HEK293T (cell line): ENCODE results near the gene SCGB3A2.

ENCODE experiments used
- CTCF ChIA-PET: fragments of 350-600 bp; formaldehyde crosslinking; extraction: SDS; loops from one replicate; lab custom pipeline; 2021; ENCODE audit warnings: antibody characterized with exemption, inconsistent platforms; lab: Yijun Ruan, JAX
- POLR2A ChIA-PET: fragments of 350-600 bp; formaldehyde crosslinking; extraction: SDS; loops from one replicate; lab custom pipeline; 2020; ENCODE audit warnings: antibody characterized with exemption, inconsistent platforms; lab: Yijun Ruan, JAX
- DNase-seq: peaks from one replicate; pipeline ENCODE4 v3.0.0; 2012; ENCODE audit warnings: mixed read lengths; ENCODE audit errors: extremely low spot score
- ARNT ChIP-seq: fragments of 450-650 bp; IDR thresholded peaks from 2 replicates; pipeline ENCODE4 v1.6.1; 2017; ENCODE audit warnings: mild to moderate bottlenecking
- BHLHE40 ChIP-seq: fragments of 450-650 bp; IDR thresholded peaks from 2 replicates; pipeline ENCODE4 v1.6.1; 2016; ENCODE audit warnings: mild to moderate bottlenecking, moderate library complexity, borderline replicate concordance
- CTBP1 ChIP-seq: fragments of 450-650 bp; IDR thresholded peaks from 2 replicates; pipeline ENCODE4 v1.6.1; 2016; ENCODE audit warnings: borderline replicate concordance
- ELF4 ChIP-seq: fragments of 450-650 bp; IDR thresholded peaks from 2 replicates; pipeline ENCODE4 v1.6.1; 2017; ENCODE audit warnings: antibody characterized with exemption
- FOXA1 ChIP-seq: fragments of 450-650 bp; IDR thresholded peaks from 2 replicates; pipeline ENCODE4 v1.6.1; 2016; ENCODE audit warnings: mild to moderate bottlenecking
- FOXK2 ChIP-seq: fragments of 450-650 bp; IDR thresholded peaks from 2 replicates; pipeline ENCODE4 v1.6.1; 2016; ENCODE audit warnings: mild to moderate bottlenecking
- FOXM1 ChIP-seq: fragments of 450-650 bp; IDR thresholded peaks from 2 replicates; pipeline ENCODE4 v1.6.1; 2017; ENCODE audit warnings: mild to moderate bottlenecking, borderline replicate concordance
- HDGF ChIP-seq: fragments of 450-650 bp; IDR thresholded peaks from 2 replicates; pipeline ENCODE4 v1.6.1; 2017; ENCODE audit warnings: antibody characterized with exemption, borderline replicate concordance
- L3MBTL2 ChIP-seq: fragments of 450-650 bp; conservative IDR thresholded peaks from 2 replicates; pipeline ENCODE4 v1.6.1; 2016; ENCODE audit warnings: mild to moderate bottlenecking
- LEF1 ChIP-seq: fragments of 450-650 bp; IDR thresholded peaks from 2 replicates; pipeline ENCODE4 v1.6.1; 2017; ENCODE audit warnings: mild to moderate bottlenecking, borderline replicate concordance
- NFRKB ChIP-seq: fragments of 450-650 bp; IDR thresholded peaks from 2 replicates; pipeline ENCODE4 v1.6.1; 2016; ENCODE audit warnings: mild to moderate bottlenecking, moderate library complexity
- SP1 ChIP-seq: fragments of 450-650 bp; IDR thresholded peaks from 2 replicates; pipeline ENCODE4 v1.6.1; 2017
- SUZ12 ChIP-seq: fragments of 450-650 bp; IDR thresholded peaks from 2 replicates; pipeline ENCODE4 v1.6.1; 2016; ENCODE audit warnings: mild to moderate bottlenecking
- TARDBP ChIP-seq: fragments of 450-650 bp; IDR thresholded peaks from 2 replicates; pipeline ENCODE4 v1.6.1; 2016
- ZNF384 ChIP-seq: fragments of 450-650 bp; IDR thresholded peaks from 2 replicates; pipeline ENCODE4 v1.6.1; 2016
- TF ChIP-seq, protein P1 (sequence below): fragments of 450-650 bp; IDR thresholded peaks from 2 replicates; pipeline ENCODE4 v1.6.1; 2016

Gene SCGB3A2

DNA sequence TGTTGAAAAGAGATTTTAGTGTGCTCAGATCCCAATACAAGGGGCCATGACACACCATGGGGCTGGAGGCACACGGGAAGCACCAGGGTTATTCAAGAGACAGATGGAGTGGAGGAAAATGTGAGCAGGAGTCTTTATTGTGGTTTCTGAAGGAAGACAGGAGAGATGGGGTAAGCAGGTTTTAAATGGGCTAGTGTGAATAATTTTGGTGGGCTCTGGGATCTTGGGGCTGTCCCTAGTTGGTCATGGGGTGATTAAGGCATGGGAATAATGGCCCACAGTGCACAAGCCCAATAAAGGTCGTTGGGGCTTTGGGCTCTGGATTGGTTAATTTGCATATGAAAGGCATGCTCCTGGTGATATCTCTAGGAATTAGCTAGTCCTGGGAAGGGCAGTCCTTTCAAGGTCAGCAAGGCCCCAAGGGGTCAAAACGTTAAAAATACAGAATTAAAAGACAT, 3.6 kb upstream of the SCGB3A2 start:
- DNase-seq, result no peak
- CTCF ChIA-PET, result no interaction called here
- TF ChIP-seq SP1 (no peak), FOXM1 (no peak), LEF1 (no peak), TARDBP (no peak), BHLHE40 (no peak), FOXA1 (no peak), CTBP1 (no peak), ARNT (no peak), FOXK2 (no peak), SUZ12 (no peak), ZNF384 (no peak), L3MBTL2 (no peak), HDGF (no peak), ELF4 (no peak), NFRKB (no peak)
- TF ChIP-seq, protein P1, sequence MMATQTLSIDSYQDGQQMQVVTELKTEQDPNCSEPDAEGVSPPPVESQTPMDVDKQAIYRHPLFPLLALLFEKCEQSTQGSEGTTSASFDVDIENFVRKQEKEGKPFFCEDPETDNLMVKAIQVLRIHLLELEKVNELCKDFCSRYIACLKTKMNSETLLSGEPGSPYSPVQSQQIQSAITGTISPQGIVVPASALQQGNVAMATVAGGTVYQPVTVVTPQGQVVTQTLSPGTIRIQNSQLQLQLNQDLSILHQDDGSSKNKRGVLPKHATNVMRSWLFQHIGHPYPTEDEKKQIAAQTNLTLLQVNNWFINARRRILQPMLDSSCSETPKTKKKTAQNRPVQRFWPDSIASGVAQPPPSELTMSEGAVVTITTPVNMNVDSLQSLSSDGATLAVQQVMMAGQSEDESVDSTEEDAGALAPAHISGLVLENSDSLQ, result no peak
- POLR2A ChIA-PET, result no interaction called here

DNA sequence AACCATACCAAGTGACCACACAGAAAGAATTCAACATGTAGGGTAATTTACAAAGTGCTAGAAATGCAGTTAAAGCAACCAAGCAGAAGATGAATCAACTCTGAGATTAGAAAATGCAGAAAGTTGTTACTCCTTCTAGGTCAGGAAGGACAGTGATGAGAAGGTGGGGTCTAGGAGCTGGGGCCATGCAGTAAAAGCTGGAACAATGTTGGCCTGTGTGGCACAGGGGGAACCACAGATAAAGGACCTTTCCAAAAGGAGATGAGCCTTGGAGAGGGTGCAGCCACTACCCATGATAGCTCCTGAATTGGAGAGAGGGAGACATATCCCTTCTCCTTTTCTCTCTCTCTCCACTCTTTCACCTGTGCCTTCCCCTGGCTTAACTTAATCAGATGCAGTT, 2.4 kb upstream of the SCGB3A2 start:
- no peak for TF ChIP-seq BHLHE40
- no peak for TF ChIP-seq FOXM1
- TF ChIP-seq TARDBP, result no peak
- no peak for TF ChIP-seq FOXK2
- no peak for TF ChIP-seq ARNT
- TF ChIP-seq, protein P1, result no peak
- no peak for DNase-seq
- CTCF ChIA-PET, result no interaction called here
- POLR2A ChIA-PET, result no interaction called here

DNA sequence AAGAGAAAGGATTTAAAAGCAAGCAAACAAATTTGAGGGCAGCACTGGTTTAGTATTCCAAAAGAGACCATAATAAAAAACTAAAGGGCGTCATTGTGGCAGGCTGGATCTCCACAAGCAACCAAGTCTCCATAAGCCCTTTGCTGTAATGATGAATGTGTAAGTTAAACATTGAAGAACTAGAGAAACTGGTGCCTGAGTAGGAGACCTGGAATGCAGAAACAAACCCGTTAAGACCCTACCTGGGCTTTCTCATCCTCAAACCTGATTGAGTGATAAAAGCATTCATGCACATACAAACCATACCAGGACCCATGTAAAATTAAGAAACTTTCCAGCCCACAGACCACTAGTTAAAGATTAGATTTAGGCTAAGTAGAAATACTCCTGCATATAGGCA, 1.9 kb upstream of the SCGB3A2 start:
- ChIA-PET POLR2A (no interaction called here), CTCF (no interaction called here)
- TF ChIP-seq ELF4, result no peak
- no peak for TF ChIP-seq HDGF
- TF ChIP-seq ZNF384, result no peak
- TF ChIP-seq FOXK2, result no peak
- TF ChIP-seq ARNT, result no peak
- TF ChIP-seq FOXA1, result no peak
- no peak for TF ChIP-seq BHLHE40
- TF ChIP-seq TARDBP, result no peak
- TF ChIP-seq L3MBTL2, result no peak
- DNase-seq, result no peak

DNA sequence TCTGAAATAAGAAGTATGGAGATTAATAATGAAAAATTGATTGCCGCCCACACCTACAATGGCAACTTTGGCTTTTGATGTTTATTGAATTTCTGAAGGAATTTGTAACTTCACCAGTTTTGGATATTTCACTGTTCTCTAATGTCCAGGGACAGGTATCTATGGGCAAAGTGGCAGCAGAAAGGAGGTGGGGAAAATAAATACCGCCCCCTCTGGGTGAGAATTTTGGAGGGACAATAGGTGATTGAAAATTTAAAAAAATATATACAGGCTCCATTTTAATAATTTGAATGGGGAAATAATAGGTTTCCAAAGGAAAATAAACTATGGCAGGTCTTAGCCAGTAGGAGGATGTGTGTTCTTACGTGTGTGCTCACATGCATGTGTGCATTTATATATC, 1.3 kb downstream of the SCGB3A2 start:
- ChIA-PET CTCF (no interaction called here), POLR2A (no interaction called here)
- TF ChIP-seq FOXK2, result no peak
- TF ChIP-seq FOXM1, result no peak
- TF ChIP-seq ZNF384, result no peak
- no peak for TF ChIP-seq HDGF
- no peak for TF ChIP-seq NFRKB
- TF ChIP-seq LEF1, result no peak
- no peak for TF ChIP-seq SP1
- no peak for TF ChIP-seq SUZ12
- DNase-seq, result no peak

DNA sequence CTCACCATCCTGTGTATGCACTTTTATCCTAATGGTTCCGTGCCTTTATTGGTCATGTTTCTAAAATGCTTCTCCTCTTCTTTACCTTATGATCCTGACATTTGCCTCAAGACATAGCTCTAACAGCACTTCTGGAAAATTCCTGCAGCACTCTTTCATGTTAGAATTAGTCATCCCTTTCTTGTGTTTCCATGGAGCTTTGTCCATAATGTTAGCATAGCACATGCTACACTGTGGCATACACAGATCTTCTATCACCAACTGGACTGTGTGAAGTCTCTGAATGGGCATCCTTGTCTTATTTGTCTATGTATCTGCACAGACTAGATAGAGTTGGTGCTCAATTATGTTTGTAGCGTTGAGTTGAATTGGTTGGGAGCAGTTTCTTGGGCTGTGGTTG, 2.0 kb downstream of the SCGB3A2 start:
- no peak for DNase-seq
- CTCF ChIA-PET, result no interaction called here
- POLR2A ChIA-PET, result no interaction called here
- TF ChIP-seq FOXK2 (no peak), BHLHE40 (no peak), ARNT (no peak), ELF4 (no peak), SUZ12 (no peak), ZNF384 (no peak), SP1 (no peak), NFRKB (no peak), HDGF (no peak), LEF1 (no peak)
- TF ChIP-seq, protein P1, result no peak

DNA sequence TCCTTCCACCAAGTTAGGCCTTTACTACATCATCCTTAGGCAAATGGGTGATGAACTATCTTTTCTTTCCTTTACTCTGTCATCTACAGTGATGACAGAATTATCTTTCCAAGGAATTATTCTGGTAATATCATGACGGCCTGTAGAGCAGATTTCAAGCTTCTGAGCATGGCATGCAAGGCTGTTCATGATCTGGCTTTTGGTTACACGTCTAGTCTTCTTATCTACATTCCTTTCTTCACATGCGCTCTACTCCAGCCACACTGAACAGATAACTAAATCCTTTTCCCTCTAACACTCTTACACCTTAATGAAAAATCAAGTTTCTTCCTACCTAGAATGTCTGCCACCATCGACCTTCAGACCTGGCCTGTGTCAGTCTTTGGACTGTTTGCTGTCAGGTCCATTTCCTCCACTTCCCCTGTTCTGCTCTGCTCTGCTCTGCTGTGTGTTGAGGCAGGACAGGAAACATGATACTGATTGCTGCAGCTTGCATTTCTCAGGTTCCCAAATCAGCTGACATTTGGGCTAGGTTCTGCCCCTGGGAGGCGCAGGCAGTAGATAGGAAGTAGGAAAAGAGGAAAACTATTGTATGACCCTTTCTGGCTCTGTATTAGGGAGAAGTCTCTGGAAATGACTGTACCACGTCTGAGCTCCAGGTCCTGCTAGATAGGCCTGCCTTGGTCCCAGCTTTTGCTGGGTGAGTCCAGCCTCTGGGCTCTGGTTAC, 4.2 kb downstream of the SCGB3A2 start:
- TF ChIP-seq NFRKB, result no peak
- no peak for TF ChIP-seq L3MBTL2
- TF ChIP-seq FOXK2, result no peak
- TF ChIP-seq ARNT, result no peak
- no peak for TF ChIP-seq ELF4
- no peak for TF ChIP-seq LEF1
- TF ChIP-seq CTBP1, result no peak
- no peak for TF ChIP-seq SP1
- TF ChIP-seq SUZ12, result no peak
- no peak for TF ChIP-seq ZNF384
- TF ChIP-seq BHLHE40, result no peak
- TF ChIP-seq TARDBP, result no peak
- TF ChIP-seq, protein P1, result no peak
- no peak for TF ChIP-seq FOXM1
- no peak for TF ChIP-seq HDGF
- TF ChIP-seq FOXA1, result no peak
- ChIA-PET CTCF (interaction anchor here (0.5 to 1.5 kb wide), 2 partner anchors 52 to 601 kb away, joined by 3 read pairs; no protein-coding TSS in a partner anchor), POLR2A (no interaction called here)
- no peak for DNase-seq
